AG04449 (cell line): ENCODE measurements around the gene PXDN.

Experiments used
- CTCF ChIA-PET: fragments of 350-600 bp; formaldehyde crosslinking; extraction: SDS; loops from one replicate; lab custom pipeline; 2021; ENCODE audit warnings: antibody characterized with exemption; lab: Yijun Ruan, JAX
- POLR2A ChIA-PET: fragments of 400-600, 350-600 bp; formaldehyde crosslinking; extraction: SDS; loops from one replicate; lab custom pipeline; 2020; ENCODE audit warnings: antibody characterized with exemption, inconsistent platforms; lab: Yijun Ruan, JAX
- DNase-seq: peaks from one replicate; pipeline ENCODE4 v3.0.0-alpha.2; 2010; ENCODE audit warnings: low read depth, low spot score
- H3K4me3 ChIP-seq: 2 replicates; pipeline ENCODE4 v1.5.1; 2011; ENCODE audit warnings: low read depth, mild to moderate bottlenecking, control low read depth, low read length
- CTCF ChIP-seq: IDR thresholded peaks from one replicate; pipeline ENCODE4 v1.5.1; 2011; ENCODE audit warnings: mild to moderate bottlenecking, moderate library complexity, low read length, control low read depth, inconsistent platforms; ENCODE audit not compliant: insufficient read depth; ENCODE audit errors: missing control alignments

Gene PXDN

GRCh38 chr2:1635823-1636222 is 108.5 kb downstream of the PXDN start:
- POLR2A ChIA-PET, result no interaction called here
- no peak overlapping the region for H3K4me3 ChIP-seq
- CTCF ChIA-PET, result no interaction called here
- no peak for DNase-seq
- no peak for TF ChIP-seq CTCF

GRCh38 chr2:1634681-1635341 is 109.5 kb downstream of the PXDN start:
- no peak for TF ChIP-seq CTCF
- POLR2A ChIA-PET, result no interaction called here
- no peak overlapping the region for H3K4me3 ChIP-seq
- no peak for DNase-seq
- CTCF ChIA-PET, result interaction anchor here (1.2 to 4.6 kb wide), 2 partner anchors 83 to 116 kb away, joined by 3 to 14 read pairs; no protein-coding TSS in a partner anchor

DNA sequence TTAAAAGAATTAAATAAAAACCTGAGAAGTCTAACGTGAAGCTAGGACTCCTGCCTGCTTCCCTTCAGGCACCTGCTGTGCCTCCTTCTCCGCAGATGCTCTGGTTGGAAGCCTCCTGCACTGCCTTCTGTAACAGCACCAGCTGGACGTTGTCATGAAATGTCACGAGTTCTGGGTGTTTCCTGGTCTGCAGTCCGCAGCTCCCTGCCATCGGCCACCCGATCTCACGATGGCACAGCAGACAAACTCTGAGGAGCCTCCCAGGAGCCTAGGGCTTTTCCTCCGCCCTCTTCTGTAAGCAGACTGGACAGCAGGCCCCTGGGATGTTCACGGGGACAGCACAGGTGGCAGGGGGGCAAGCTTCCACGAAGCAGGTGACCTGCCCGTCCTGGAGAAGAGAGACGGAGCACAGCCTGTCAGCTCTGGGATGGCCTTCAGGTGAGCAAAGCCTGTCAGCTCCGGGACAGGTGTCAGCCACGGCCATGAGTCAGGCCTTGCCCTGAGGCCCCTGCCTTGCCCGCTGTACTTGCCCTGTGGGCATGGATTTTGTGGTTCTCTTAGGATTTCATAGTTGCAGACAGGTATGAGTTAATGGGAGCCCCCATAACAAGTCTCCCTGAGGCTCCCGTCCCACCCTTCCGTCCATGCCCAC is 110.3 kb downstream of the PXDN start:
- CTCF ChIA-PET, result interaction anchor here (1.2 to 4.6 kb wide), 3 partner anchors 83 to 117 kb away, joined by 3 to 14 read pairs (median 4); no protein-coding TSS in a partner anchor
- no peak for DNase-seq
- POLR2A ChIA-PET, result no interaction called here
- TF ChIP-seq CTCF, result no peak
- no peak overlapping the region for H3K4me3 ChIP-seq

GRCh38 chr2:1633092-1633671 is 111.1 kb downstream of the PXDN start:
- POLR2A ChIA-PET, result interaction anchor here (0.5 kb wide), 1 partner anchor 45 kb away, joined by 3 read pairs; no protein-coding TSS in a partner anchor
- no peak overlapping the region for H3K4me3 ChIP-seq
- TF ChIP-seq CTCF, result no peak
- no peak for DNase-seq
- CTCF ChIA-PET, result interaction anchor here (1.0 to 4.6 kb wide), 5 partner anchors 14 to 137 kb away, joined by 3 to 14 read pairs (median 3); no protein-coding TSS in a partner anchor

- ChIA-PET POLR2A (no interaction called here), CTCF (interaction anchor here (1.0 to 4.6 kb wide), 5 partner anchors 11 to 137 kb away, joined by 3 to 14 read pairs (median 4); no protein-coding TSS in a partner anchor)
- DNase-seq, result no peak
- TF ChIP-seq CTCF, result no peak
- H3K4me3 ChIP-seq, result no peak overlapping the region
These were observed 111.8 kb downstream of the PXDN start for GRCh38 chr2:1632510-1632909.

GRCh38 chr2:1632002-1632348 is 112.3 kb downstream of the PXDN start:
- H3K4me3 ChIP-seq, result no peak overlapping the region
- peak; percentile 59 for DNase-seq
- CTCF ChIA-PET, result interaction anchor here (1.0 to 4.6 kb wide), 4 partner anchors 12 to 138 kb away, joined by 3 to 14 read pairs (median 4); no protein-coding TSS in a partner anchor
- no peak for TF ChIP-seq CTCF
- POLR2A ChIA-PET, result no interaction called here
